ENCODE data around the gene ENTPD2. TPM values are rescaled to one million over a fixed set of nuclear protein-coding genes. Genes with fewer than 3 reads are reported as not detected.

Gene ENTPD2
- total and polyA plus RNA-seq, 2 of the 4 experiments (the other 2 are of a cell fraction) = not detected

DNA sequence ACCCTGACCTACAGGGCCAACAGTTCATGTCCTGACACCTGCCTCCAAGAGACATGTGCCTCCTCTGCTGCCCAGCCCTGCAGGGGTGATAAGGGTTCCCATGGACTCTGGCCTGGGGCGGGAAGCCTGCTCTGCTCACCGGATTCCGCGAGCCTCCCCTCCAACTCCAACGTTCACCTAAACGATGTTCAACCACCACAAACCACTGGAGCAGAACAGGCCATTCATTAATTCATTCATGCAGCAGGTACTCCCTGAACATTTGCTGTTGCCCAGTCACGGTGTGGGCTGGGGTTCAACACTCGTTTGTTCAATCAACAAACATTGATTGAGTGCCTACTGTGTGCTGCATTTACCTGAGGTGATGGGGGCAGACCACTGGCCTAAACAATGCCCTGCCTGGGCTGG, 20.1 kb upstream of the ENTPD2 start:
- Histone ChIP-seq H3K36me3 (ENCODE audit: control insufficient read depth, insufficient read depth, low read length) (peaks cover 6% of the 10 kb centered on the region; the same call in 1 of the 2 replicates), H3K79me1 (ENCODE audit: low read depth in 1 of 2, low read length in 2 of 2) (peaks cover 9 to 19% of the 10 kb centered on the region in 2 experiments), H4K91ac (ENCODE audit: insufficient read depth, low read depth, low read length) (no peak overlapping the region), H3K4me1 (ENCODE audit: control insufficient read depth, insufficient read depth, low read length) (peaks cover 3% of the 10 kb centered on the region; the same call in 1 of the 2 replicates), H3K4me3 (ENCODE audit: insufficient read depth, low read depth, low read length) (no peak overlapping the region), H2BK15ac (ENCODE audit: low read depth, low read length) (no peak overlapping the region), H3K9me1 (ENCODE audit: insufficient read depth, low read length) (no peaks in the 10 kb centered on the region), H4K8ac (ENCODE audit: low read depth in 2 of 2, low read length in 2 of 2) (no peak overlapping the region), H2AK5ac (ENCODE audit: low read depth, low read length) (no peak overlapping the region), H4K5ac (ENCODE audit: low read depth, low read length) (no peak overlapping the region), H2AK9ac (replicated peaks; ENCODE audit: low read depth, low read length, poor library complexity) (peak overlapping the region; percentile 72), H3K27me3 (ENCODE audit: control insufficient read depth, insufficient read depth, low read length) (no peaks in the 10 kb centered on the region; the same call in 1 of the 2 replicates), H2BK5ac (ENCODE audit: low read depth, low read length, poor library complexity, severe bottlenecking) (no peak overlapping the region), H3K23ac (ENCODE audit: low read depth, low read length) (no peak overlapping the region), H3K14ac (replicated peaks; ENCODE audit: low read depth, low read length) (no peak overlapping the region), H3K4ac (ENCODE audit: low read depth, low read length) (no peak overlapping the region), H3K56ac (ENCODE audit: extremely low read depth, insufficient read depth, low read length) (no peak overlapping the region), H4K20me1 (ENCODE audit: insufficient read depth, low read length) (peaks cover 5% of the 10 kb centered on the region), H3K18ac (ENCODE audit: low read depth, low read length) (no peak overlapping the region), H3K9me3 (ENCODE audit: control insufficient read depth, insufficient read depth, low read length) (no peaks in the 10 kb centered on the region), H2BK120ac (ENCODE audit: low read depth, low read length) (no peak overlapping the region), H3K27ac (ENCODE audit: insufficient read depth, low read length) (no peak overlapping the region), H3K4me2 (ENCODE audit: low read depth, low read length) (no peak overlapping the region), H2AFZ (replicated peaks; ENCODE audit: low read length, poor library complexity) (no peak overlapping the region), H2BK20ac (ENCODE audit: low read depth, low read length) (no peak overlapping the region), H3K9ac (ENCODE audit: low read depth, low read length) (no peak overlapping the region)
- ATAC-seq (ENCODE audit: low read depth) (no peak), DNase-seq (no peak)
- no TSS peak for BruUV-seq (replicated peaks)
- TF ChIP-seq SMC3 (IDR thresholded peaks at IDR 0.05; ENCODE audit: low read depth, low read length) (no peak), RFX5 (IDR thresholded peaks at IDR 0.05; ENCODE audit: low read depth, low read length) (no peak), MXI1 (IDR thresholded peaks at IDR 0.05; ENCODE audit: borderline replicate concordance, low read depth, low read length) (no peak), CHD1 (IDR thresholded peaks at IDR 0.05; ENCODE audit: low read depth, low read length) (no peak), RAD21 (IDR thresholded peaks at IDR 0.05; ENCODE audit: low read length) (no peak), POLR2A (IDR thresholded peaks at IDR 0.05; ENCODE audit: low read depth, low read length) (no peak), NFE2L2 (IDR thresholded peaks at IDR 0.05; ENCODE audit: low read depth, low read length) (no peak), RCOR1 (IDR thresholded peaks at IDR 0.05; ENCODE audit: insufficient replicate concordance, low read length) (no peak), MAFK (IDR thresholded peaks at IDR 0.05; ENCODE audit: low read depth, low read length) (no peak), MAZ (IDR thresholded peaks at IDR 0.05; ENCODE audit: borderline replicate concordance, low read depth, low read length) (no peak), CEBPB (IDR thresholded peaks at IDR 0.05; ENCODE audit: low read depth, low read length) (no peak), BHLHE40 (IDR thresholded peaks at IDR 0.05; ENCODE audit: low read depth, low read length) (no peak), FOS (IDR thresholded peaks at IDR 0.05; ENCODE audit: low read depth, low read length) (no peak)
- TF ChIP-seq, protein P1, sequence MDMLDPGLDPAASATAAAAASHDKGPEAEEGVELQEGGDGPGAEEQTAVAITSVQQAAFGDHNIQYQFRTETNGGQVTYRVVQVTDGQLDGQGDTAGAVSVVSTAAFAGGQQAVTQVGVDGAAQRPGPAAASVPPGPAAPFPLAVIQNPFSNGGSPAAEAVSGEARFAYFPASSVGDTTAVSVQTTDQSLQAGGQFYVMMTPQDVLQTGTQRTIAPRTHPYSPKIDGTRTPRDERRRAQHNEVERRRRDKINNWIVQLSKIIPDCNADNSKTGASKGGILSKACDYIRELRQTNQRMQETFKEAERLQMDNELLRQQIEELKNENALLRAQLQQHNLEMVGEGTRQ (IDR thresholded peaks at IDR 0.05; ENCODE audit: low read depth, low read length) = no peak
- TF ChIP-seq, protein P2, sequence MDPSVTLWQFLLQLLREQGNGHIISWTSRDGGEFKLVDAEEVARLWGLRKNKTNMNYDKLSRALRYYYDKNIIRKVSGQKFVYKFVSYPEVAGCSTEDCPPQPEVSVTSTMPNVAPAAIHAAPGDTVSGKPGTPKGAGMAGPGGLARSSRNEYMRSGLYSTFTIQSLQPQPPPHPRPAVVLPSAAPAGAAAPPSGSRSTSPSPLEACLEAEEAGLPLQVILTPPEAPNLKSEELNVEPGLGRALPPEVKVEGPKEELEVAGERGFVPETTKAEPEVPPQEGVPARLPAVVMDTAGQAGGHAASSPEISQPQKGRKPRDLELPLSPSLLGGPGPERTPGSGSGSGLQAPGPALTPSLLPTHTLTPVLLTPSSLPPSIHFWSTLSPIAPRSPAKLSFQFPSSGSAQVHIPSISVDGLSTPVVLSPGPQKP (IDR thresholded peaks at IDR 0.05; ENCODE audit: borderline replicate concordance, low read depth, low read length) = no peak
- TF ChIP-seq, protein P3, sequence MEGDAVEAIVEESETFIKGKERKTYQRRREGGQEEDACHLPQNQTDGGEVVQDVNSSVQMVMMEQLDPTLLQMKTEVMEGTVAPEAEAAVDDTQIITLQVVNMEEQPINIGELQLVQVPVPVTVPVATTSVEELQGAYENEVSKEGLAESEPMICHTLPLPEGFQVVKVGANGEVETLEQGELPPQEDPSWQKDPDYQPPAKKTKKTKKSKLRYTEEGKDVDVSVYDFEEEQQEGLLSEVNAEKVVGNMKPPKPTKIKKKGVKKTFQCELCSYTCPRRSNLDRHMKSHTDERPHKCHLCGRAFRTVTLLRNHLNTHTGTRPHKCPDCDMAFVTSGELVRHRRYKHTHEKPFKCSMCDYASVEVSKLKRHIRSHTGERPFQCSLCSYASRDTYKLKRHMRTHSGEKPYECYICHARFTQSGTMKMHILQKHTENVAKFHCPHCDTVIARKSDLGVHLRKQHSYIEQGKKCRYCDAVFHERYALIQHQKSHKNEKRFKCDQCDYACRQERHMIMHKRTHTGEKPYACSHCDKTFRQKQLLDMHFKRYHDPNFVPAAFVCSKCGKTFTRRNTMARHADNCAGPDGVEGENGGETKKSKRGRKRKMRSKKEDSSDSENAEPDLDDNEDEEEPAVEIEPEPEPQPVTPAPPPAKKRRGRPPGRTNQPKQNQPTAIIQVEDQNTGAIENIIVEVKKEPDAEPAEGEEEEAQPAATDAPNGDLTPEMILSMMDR (conservative IDR thresholded peaks at IDR 0.05; ENCODE audit: low read depth, low read length) = no peak
- CTCF ChIA-PET = no interaction called here
- WGBS, 2 experiments (ENCODE audit: extremely low coverage in 2 of 2, insufficient read length in 1 of 2) = 80% methylated on average over 4 of the region's 8 CpGs; no CpG with 5 or more reads in 1 of the 2 experiments
- in situ Hi-C loops (cut with MboI; ENCODE audit: low sequenced_read_pairs) (no loop called here), dilution Hi-C loops (cut with HindIII; ENCODE audit: low sequenced_read_pairs, unreplicated experiment) (no loop called here), intact Hi-C loops (cut with micrococcal nuclease) (no loop called here)
- POLR2A ChIA-PET (ENCODE audit: unreplicated experiment) = no interaction called here

All from IMR-90 (cell line).